ENCODE results near the gene MT2A.
"Not testable (repeated sequence)": the region's sequence is repeated elsewhere in the genome, so short reads cannot be mapped to it uniquely, and the experiment has no call there.

The MT2A gene

GRCh38 chr16:56608043-56608875, at the start of gene MT2A:
Gene MT2A, plus strand, starts transcription at chr16:56608584. Its CDS starts 72 bp downstream, at chr16:56608656.
- FAIRE-seq (no peak), DNase-seq (ENCODE audit: low spot score) (peak; percentile 95)

- FAIRE-seq: no peak
- no peak for DNase-seq (ENCODE audit: low spot score)
Observed at GRCh38 chr16:56559109-56559508, 49.3 kb upstream of the MT2A start.

GRCh38 chr16:56560447-56560846, 47.9 kb upstream of the MT2A start:
- FAIRE-seq (no peak), DNase-seq (ENCODE audit: low spot score) (no peak)

DNA sequence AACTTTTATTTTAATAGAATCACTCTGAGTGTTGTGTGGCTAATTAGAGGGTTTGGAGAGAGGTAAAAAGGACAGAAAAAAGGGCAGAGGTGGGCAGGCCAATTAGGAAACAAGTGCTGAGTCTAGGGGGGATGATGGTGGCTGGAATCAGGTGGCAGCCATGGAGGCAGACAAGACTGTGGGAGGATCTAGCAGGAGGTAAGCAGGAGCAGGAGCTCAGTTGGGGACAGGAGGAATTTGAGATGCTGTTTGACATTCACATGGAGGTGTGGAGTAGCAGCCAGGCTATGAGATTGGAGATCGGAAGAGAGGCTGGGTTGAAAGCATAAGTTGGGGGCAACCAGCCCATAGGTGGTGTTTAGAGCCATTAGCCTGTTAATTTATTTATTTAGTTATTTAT, 47.3 kb upstream of the MT2A start:
- FAIRE-seq (no peak), DNase-seq (ENCODE audit: low spot score) (no peak)

DNA sequence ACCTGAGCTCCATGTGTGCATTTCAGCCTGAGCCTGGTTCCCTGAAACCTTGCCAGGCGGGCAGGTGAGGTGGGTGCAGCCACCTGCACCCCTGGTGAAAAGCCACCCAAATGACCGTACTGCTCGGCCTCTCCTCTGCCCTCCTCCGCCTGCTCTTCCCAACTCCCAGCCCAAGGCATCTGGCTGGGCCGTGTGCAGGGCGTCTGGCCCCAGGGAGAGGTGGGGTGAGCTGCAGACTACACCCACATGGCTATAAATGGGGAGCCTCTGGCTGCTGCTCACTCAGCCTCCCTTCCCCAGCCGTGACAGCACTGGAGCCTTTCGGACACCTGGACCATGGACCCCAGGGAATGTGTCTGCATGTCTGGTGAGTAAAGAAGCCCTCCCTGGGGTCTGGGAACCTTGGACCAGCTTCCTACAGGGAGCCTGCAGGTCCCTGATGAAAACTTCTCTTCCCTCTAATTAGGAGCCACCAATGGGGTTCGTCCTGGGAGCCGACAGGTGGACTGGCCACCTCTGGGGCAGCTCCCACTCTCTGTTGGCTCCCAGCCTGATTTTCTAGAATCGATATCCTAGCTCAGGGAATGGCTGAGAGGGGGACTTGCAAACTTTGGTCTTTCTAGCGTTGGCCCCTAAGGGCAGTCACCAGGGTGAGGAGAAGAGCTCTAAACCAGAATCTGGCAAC, 43.4 kb upstream of the MT2A start, which contains the start of gene MT4:
TSS of gene MT4 (plus strand) at position 281 of the 685 bp plus-strand sequence. CDS start at position 337, 56 bp downstream.
- DNase-seq (ENCODE audit: low spot score): no peak
- FAIRE-seq: no peak

GRCh38 chr16:56569971-56570370, 38.4 kb upstream of the MT2A start:
- FAIRE-seq (no peak), DNase-seq (ENCODE audit: low spot score) (no peak)

- FAIRE-seq: no peak
- no peak for DNase-seq (ENCODE audit: low spot score)
Observed at GRCh38 chr16:56571525-56571924, 36.9 kb upstream of the MT2A start.

GRCh38 chr16:56574625-56575024, 33.8 kb upstream of the MT2A start:
- DNase-seq (ENCODE audit: low spot score): no peak
- FAIRE-seq: no peak

- DNase-seq (ENCODE audit: low spot score): peak; percentile 45
- no peak for FAIRE-seq
Observed at GRCh38 chr16:56576585-56577299, 31.6 kb upstream of the MT2A start.

DNA sequence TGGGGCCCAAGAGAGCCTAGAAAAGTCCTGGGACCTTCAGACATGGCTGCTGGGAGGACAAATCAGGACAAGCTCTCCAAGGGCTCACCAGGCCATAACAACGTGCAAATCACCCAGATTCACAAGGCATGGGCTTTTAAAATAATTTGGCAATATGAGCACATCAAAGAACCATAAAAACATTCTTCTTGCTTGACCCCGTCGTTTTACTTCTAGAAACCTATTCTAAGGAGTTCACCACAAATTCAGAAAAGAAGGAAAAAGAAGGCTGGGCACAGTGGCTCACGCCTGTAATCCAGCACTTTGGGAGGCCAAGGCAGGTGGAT, 31.1 kb upstream of the MT2A start:
- FAIRE-seq: no peak
- no peak for DNase-seq (ENCODE audit: low spot score)

GRCh38 chr16:56580391-56581048, 27.9 kb upstream of the MT2A start:
- no peak for DNase-seq (ENCODE audit: low spot score)

GRCh38 chr16:56582911-56583310, 25.5 kb upstream of the MT2A start:
- FAIRE-seq; DNase-seq (ENCODE audit: low spot score): not testable (repeated sequence)

More at GRCh38 chr16:56580391-56581048, 27.9 kb upstream of the MT2A start:
- no peak for FAIRE-seq

DNA sequence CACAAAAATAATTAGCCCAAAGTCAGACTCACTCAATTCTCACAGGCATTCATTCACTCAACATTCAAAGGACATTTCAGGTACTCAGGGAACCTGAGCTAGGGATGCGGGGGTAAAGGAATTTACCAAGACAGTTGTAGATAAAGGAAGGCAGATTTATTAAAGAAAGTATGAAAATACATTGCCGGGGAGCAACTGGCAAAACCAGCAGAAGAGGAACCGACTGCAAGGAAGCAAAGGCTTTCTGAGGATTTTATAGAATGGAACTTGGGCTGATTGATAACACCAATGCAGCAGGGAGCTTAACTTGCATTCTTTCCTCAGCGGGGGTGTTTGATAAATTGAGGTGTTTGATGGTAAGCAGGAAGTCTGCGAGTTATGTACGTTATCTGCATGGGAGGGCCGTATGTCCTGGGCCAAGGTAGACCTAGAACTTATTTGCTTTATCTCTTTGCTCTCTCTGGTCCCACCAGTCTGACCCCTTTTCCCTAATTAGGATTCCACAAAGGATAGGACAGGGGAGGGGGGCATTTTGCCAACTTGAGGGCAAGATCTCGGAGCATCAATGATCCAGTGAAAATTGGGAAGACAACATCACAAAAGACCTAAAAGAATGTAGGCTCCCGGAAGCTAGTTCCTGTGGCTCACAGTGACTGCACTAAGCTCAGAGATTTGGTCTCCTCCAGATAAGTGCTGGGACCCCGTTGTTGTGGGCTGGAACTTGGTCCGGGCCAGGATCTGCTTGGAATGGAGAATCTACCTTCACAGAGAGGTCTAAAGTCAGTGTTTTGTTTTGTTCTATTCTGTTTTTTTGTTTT, 24.8 kb upstream of the MT2A start:
- no peak for FAIRE-seq

GRCh38 chr16:56584276-56584675, 24.1 kb upstream of the MT2A start:
- DNase-seq (ENCODE audit: low spot score) (no peak), FAIRE-seq (no peak)

More for the DNA sequence above, 24.8 kb upstream of the MT2A start:
- DNase-seq (ENCODE audit: low spot score): no peak

DNA sequence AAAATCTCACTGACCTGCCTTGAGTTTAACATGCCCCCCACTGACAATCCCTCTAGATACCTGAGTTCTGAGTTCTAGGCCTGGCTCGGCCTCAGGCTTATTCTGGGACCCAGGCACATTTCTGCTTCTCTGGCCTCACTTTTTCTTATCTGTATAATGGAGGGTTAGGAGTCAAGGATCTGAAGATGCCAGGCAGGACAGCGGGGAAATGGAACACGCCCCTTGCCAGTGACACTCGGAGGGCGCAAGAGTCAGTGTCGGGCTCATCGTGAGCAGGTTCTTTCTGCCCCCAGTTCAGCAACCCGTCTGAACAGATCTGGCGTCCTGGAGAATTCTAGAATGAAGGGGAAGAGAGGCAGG, 19.6 kb upstream of the MT2A start:
- FAIRE-seq: no peak

DNA sequence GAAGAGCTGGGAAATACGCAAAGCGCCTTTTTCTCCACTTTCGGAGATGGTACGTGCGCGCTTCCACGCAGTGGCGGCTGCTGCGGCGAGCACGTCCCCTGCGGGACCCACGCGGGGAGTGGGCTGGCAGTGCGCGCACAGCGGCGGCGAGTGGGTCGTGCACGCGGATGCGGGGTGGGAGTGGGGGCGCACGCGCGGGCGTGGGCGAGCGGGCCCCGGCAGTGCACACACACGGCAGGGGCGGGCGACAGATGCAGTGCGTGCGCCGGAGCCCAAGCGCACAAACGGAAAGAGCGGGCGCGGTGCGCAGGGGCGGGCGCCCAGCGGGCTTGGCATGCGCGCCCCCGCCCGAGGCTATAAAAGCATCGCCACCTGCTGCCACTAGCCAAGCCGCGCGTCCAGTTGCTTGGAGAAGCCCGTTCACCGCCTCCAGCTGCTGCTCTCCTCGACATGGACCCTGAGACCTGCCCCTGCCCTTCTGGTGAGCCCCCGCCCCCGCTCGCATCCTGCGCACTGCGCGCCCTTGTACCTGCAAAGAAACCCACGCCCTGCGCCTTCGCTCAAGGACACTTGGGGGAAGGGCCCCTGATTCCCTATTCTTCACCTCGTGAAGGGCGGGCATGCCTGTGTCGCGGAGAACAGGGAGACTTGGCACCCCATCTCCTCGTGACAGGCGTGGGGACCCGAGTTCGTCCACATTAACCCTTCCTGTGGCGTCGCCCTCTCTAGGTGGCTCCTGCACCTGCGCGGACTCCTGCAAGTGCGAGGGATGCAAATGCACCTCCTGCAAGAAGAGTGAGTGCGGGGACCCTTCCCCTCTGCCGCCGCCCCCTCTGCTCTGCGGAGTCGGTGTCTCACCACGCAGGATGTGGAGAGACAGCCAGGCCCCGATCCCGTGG, 19.0 kb upstream of the MT2A start, which contains the start of gene MT3:
TSS of gene MT3 (plus strand) at position 388 of the 899 bp plus-strand sequence. CDS start at position 451, 63 bp downstream.
- FAIRE-seq (no peak), DNase-seq (ENCODE audit: low spot score) (no peak)

More for the DNA sequence above, 19.6 kb upstream of the MT2A start:
- DNase-seq (ENCODE audit: low spot score): no peak

DNA sequence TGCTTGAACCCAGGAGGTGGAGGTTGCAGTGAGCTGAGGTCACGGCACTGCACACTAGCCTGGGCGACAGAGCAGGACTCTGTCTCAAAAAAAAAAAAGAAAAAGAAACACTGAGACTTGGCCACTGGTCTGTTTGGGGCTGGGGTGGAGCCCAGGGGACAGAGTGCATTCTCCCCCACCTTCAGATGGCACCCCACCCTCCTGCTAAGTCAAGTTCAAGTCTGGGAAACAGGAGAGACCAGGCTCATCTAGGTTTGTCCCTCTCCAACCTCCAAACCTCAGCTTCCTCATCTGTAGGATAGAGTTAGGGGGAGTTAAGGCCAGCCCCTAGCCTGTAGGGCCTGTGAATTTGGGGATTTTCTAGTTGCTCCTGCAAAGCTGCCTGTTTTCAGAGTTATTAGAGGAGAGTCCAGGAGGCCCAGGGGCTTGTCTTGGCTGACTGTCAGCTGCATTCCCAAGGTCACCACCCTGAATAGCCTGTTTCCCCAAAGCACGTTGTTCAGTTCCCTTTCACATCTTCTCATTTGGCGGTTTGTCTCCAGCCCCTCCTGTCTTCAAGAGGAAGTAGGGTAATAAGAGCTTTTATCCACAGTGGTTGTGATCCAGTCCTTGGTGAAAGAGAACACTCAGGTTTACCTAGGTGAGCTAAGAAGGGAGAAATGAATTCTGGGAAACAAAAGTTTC, 16.9 kb upstream of the MT2A start:
- DNase-seq (ENCODE audit: low spot score) (no peak), FAIRE-seq (no peak)

GRCh38 chr16:56593573-56594291, 14.7 kb upstream of the MT2A start:
- DNase-seq (ENCODE audit: low spot score) (no peak), FAIRE-seq (no peak)
